HG03460 (cell line): ENCODE measurements around the gene ADH1C.

Experiments used
- ATAC-seq: cut with Tn5 transposase; IDR thresholded peaks from one replicate; pipeline ENCODE4 v1.9.1; 2021; ENCODE audit not compliant: unreplicated experiment

ADH1C gene

DNA sequence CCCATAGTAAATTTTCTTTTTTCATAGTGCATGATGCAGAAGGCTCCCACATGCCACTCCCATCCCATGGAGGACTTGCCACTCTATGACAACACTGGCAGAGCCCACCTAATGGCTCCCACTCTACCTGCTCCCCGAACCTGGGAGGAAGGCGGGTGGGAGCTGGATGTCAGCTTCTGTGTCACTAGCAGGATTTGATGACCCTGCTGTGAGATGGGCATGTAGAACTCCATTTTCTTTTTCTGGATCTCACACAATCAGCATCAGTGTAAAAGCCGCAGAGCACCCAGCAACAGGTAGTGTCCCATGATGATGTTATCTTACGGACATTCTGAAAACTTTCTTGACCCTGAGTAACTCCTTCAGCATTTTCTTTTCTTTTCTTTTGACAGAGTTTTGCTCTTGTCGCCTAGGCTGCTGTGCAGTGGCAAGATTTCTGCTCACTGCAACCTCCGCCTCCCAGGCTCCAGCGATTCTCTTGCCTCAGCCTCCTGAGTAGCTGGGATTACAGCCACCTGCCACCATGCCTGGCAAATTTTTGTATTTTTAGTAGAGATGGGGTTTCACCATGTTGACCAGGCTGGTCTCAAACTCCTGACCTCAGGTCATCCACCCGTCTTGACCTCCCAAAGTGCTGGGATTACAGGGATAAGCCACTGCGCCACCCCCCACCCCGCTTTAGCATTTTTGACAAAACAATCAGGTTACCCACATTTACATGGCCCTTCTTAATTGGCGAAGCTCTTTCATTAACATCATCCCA, 46.7 kb downstream of the ADH1C start:
- ATAC-seq, result no peak

DNA sequence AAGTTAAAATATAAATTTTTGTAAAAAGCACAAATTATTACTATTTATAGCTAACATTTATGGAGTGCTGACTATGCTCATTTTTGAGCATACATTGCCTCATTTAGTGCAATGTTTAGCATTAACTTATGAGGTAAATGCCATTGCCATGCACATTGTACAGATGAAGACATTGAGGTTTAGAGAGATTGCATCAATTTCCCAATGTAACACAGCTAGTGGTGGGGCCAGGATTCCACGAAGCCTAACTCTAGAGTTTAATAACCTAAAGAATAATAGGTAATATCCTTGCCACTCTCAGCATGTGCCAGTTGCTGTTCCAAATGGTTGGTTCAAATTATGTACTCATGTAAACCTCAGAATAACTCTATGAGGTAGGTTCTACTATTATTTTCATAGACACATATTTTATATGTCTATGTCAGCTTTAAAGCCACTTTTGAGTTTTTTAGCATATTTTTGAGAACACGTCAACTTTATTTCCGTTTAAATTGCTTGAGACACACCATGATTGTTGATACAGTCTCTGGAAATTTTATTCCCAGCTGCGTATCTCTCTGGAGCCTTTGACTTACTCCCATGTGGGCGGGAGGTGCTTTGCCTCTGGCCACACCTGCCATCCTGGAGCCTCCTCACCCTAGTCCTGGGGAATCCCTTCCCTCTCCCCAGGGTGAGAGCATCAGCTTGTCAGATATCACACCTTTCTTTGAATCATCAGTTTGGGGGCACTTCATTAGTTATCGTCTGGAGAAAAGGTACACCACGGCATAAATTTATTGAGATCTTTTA, 51.0 kb downstream of the ADH1C start:
- no peak for ATAC-seq

DNA sequence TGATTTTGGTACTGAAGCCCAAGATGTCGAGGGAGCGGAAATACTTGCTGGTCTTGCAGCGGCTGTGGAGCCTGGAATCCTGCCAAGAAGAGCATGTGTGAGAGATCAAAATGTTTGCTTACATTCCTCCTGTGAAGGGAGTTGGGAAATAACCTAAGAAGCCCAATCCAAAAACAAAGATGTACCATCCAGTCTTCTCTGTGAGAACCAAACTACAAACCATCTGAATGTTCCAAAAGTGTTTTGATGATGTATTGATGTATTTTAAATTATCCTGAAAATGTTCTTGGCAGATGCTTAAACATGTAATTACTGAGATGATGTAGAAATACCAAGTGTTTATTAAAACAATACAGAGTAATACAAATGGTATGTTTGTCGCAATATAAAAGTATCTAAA, 51.6 kb downstream of the ADH1C start:
- no peak for ATAC-seq

DNA sequence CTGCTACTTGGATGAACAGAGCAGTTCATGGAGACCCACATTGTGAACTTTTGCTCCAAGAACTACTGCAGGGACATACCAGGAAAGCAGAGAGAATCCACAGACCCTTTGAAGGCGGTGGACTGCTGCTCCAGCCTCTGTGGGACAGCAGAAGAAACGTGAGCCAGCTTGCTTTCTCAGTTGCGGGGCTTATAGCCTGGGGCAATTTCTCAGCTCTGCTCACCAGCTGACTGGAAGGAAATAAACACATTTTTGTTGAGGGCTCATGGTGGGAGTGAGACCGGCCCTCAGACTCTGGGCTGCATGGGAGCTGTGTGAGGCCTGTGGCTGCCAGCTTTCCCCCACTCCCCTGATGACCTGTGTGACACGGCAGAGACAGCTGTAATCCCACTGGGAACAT, 59.2 kb downstream of the ADH1C start:
- ATAC-seq, result no peak

DNA sequence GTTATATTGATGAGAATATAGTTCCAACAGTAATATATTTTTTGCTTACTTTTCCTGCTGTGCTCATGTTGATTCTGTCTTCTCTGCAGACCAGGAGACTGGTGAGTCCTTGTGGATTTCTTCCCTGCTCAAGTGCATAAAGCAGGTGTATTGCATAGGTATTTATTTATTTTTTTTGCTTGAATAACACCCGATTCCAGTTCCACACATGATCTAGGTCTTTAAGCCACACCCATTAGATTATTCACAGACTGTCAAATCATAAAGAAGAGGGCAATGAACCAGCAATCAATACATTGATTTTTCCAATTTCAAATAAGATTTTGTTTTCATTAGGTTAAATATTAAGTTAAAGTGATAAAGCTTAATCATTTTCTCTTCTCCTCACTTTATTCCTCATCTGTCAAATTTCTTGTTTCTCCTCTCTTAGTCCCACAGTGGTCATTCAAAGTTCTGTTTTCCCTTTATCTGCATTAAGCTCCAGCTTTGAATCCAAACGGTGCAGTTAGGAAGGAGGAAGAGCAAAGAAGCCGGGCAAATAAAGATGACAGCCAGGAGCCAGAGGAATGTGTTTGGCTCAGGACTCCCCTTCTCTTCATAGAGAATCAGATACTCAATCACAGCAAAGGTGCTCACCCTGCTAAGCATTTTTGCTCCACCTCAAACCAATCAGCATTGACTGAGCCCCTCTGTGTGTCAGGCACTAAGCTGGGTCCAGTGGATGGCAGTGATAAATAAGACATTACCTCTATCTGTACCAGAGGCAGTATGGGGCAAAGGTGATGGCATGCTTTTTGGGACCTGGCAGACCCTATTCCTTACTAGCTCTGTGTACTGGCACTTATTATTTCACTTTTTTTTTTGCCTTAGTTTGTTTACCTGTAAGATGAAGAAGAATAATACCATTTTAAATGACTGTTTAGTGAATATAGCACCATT, 61.4 kb downstream of the ADH1C start, which contains the start of gene ADH1A:
ADH1A (minus strand) TSS at position 138 of the 939 bp plus-strand sequence; CDS start at position 67, 71 bp downstream.
- no peak for ATAC-seq
